WTC11 (cell line): Measurements from ENCODE around the gene WDHD1. TPM values are rescaled to one million over a fixed set of nuclear protein-coding genes. Genes with fewer than 3 reads are reported as not detected.

Experiments used
- ATAC-seq: fragments of 200-7000 bp; cut with Tn5 transposase; 2 replicates; pipeline ENCODE4 v1.10.0; 2021; ENCODE audit warnings: mild to moderate bottlenecking, moderate library complexity
- CTCF ChIA-PET: fragments of 300-600 bp; sonication (Branson Sonifier 250); formaldehyde crosslinking; loops from one replicate; lab custom pipeline; 2021; ENCODE audit warnings: antibody characterized with exemption; lab: Charles Lee
- POLR2A ChIA-PET: fragments of 350-600 bp; sonication (Branson Sonifier 250); formaldehyde crosslinking; loops from one replicate; lab custom pipeline; 2021; ENCODE audit warnings: antibody characterized with exemption; lab: Charles Lee
- DNase-seq: peaks from one replicate; pipeline ENCODE4 v3.0.0; 2021; ENCODE audit warnings: low spot score
- H3K27ac Mint-ChIP-seq: 2 replicates; pipeline ENCODE4 v1.8.0; 2021; ENCODE audit warnings: mixed read lengths
- H3K27me3 Mint-ChIP-seq: 2 replicates; pipeline ENCODE4 v1.8.0; 2021; ENCODE audit warnings: low read depth, mild to moderate bottlenecking, moderate library complexity, mixed read lengths
- H3K36me3 Mint-ChIP-seq: 2 replicates; pipeline ENCODE4 v1.8.0; 2021; ENCODE audit warnings: mixed read lengths
- H3K4me1 Mint-ChIP-seq: 2 replicates; pipeline ENCODE4 v1.8.0; 2022; ENCODE audit warnings: mixed read lengths
- H3K4me3 Mint-ChIP-seq: 2 replicates; pipeline ENCODE4 v1.8.0; 2021; ENCODE audit warnings: mild to moderate bottlenecking, moderate library complexity, mixed read lengths
- H3K9me3 Mint-ChIP-seq: 2 replicates; pipeline ENCODE4 v1.8.0; 2021; ENCODE audit warnings: mixed read lengths
- ELF4 ChIP-seq: sonication (generic); formaldehyde crosslinking; IDR thresholded peaks from 2 replicates; pipeline ENCODE4 v1.8.1; 2022; ENCODE audit warnings: low read depth, mild to moderate bottlenecking, moderate library complexity, missing genetic modification reagents
- FOXP1 ChIP-seq: sonication (generic); formaldehyde crosslinking; IDR thresholded peaks from 2 replicates; pipeline ENCODE4 v1.8.0; 2022; ENCODE audit warnings: missing genetic modification reagents, mild to moderate bottlenecking, moderate library complexity, borderline replicate concordance
- GTF2I ChIP-seq: fragments of 250-450 bp; sonication (Bioruptor Pico); conservative IDR thresholded peaks from 2 replicates; pipeline ENCODE4 v1.4.0; 2021; ENCODE audit warnings: mild to moderate bottlenecking
- JUN ChIP-seq: sonication (generic); formaldehyde crosslinking; IDR thresholded peaks from 2 replicates; pipeline ENCODE4 v1.8.0; 2023; ENCODE audit warnings: mild to moderate bottlenecking, missing genetic modification reagents
- MXD4 ChIP-seq: fragments of 250-450 bp; sonication (Bioruptor Pico); IDR thresholded peaks from 2 replicates; pipeline ENCODE4 v1.8.0; 2021; ENCODE audit warnings: mild to moderate bottlenecking, moderate library complexity, borderline replicate concordance
- MYBL2 ChIP-seq: sonication (generic); formaldehyde crosslinking; IDR thresholded peaks from 2 replicates; pipeline ENCODE4 v1.8.1; 2023; ENCODE audit warnings: mild to moderate bottlenecking, moderate library complexity, missing genetic modification reagents
- NFYB ChIP-seq: sonication (generic); formaldehyde crosslinking; conservative IDR thresholded peaks from 2 replicates; pipeline ENCODE4 v1.8.0; 2022; ENCODE audit warnings: low read depth, missing genetic modification reagents
- RELA ChIP-seq: sonication (generic); formaldehyde crosslinking; IDR thresholded peaks from 2 replicates; pipeline ENCODE4 v1.8.1; 2022; ENCODE audit warnings: missing genetic modification reagents, mild to moderate bottlenecking, borderline replicate concordance
- SMAD3 ChIP-seq: sonication (generic); formaldehyde crosslinking; IDR thresholded peaks from 2 replicates; pipeline ENCODE4 v1.8.0; 2022; ENCODE audit warnings: missing genetic modification reagents, mild to moderate bottlenecking, borderline replicate concordance
- SOX15 ChIP-seq: fragments of 250-450 bp; sonication (Bioruptor Pico); IDR thresholded peaks from 2 replicates; pipeline ENCODE4 v1.9.0; 2021; ENCODE audit warnings: mild to moderate bottlenecking
- TCF7 ChIP-seq: sonication (generic); formaldehyde crosslinking; IDR thresholded peaks from 2 replicates; pipeline ENCODE4 v1.8.0; 2022; ENCODE audit warnings: mild to moderate bottlenecking, low read depth, missing genetic modification reagents, moderate library complexity
- ZNF263 ChIP-seq: sonication (generic); formaldehyde crosslinking; IDR thresholded peaks from 2 replicates; pipeline ENCODE4 v1.8.1; 2022; ENCODE audit warnings: low read depth, mild to moderate bottlenecking, moderate library complexity, missing genetic modification reagents
- ZNF416 ChIP-seq: fragments of 250-450 bp; sonication (Bioruptor Pico); IDR thresholded peaks from 2 replicates; pipeline ENCODE4 v1.9.0; 2021; ENCODE audit warnings: mild to moderate bottlenecking, inconsistent platforms
- total RNA-seq: library from RNA; stranded (reverse); gene quantifications from 3 replicates; pipeline ENCODE4 v1.2.3, GENCODE V29; 2021
- TF ChIP-seq, protein P1 (sequence below): sonication (generic); formaldehyde crosslinking; IDR thresholded peaks from 2 replicates; pipeline ENCODE4 v1.8.0; 2022; ENCODE audit warnings: mild to moderate bottlenecking, missing genetic modification reagents
- TF ChIP-seq, protein P2 (sequence below): sonication (generic); formaldehyde crosslinking; IDR thresholded peaks from 2 replicates; pipeline ENCODE4 v1.8.0; 2023; ENCODE audit warnings: missing genetic modification reagents, mild to moderate bottlenecking, borderline replicate concordance
- TF ChIP-seq, protein P3 (sequence below): sonication (generic); formaldehyde crosslinking; IDR thresholded peaks from 2 replicates; pipeline ENCODE4 v1.8.1; 2022; ENCODE audit warnings: mild to moderate bottlenecking, missing genetic modification reagents, moderate library complexity, borderline replicate concordance
- TF ChIP-seq, protein P4 (sequence below): sonication (generic); formaldehyde crosslinking; IDR thresholded peaks from 2 replicates; pipeline ENCODE4 v1.8.0; 2023; ENCODE audit warnings: mild to moderate bottlenecking, missing genetic modification reagents
- TF ChIP-seq, protein P5 (sequence below): fragments of 250-450 bp; sonication (Bioruptor Pico); IDR thresholded peaks from 2 replicates; pipeline ENCODE4 v1.8.0; 2021; ENCODE audit warnings: mild to moderate bottlenecking
- TF ChIP-seq, protein P6 (sequence below): fragments of 250-450 bp; sonication (Bioruptor Pico); IDR thresholded peaks from 2 replicates; pipeline ENCODE4 v1.9.0; 2021; ENCODE audit warnings: mild to moderate bottlenecking
- TF ChIP-seq, protein P7 (sequence below): fragments of 250-450 bp; sonication (Bioruptor Pico); IDR thresholded peaks from 2 replicates; pipeline ENCODE4 v1.9.0; 2021; ENCODE audit warnings: moderate library complexity, mild to moderate bottlenecking, inconsistent platforms, borderline replicate concordance

The WDHD1 gene
- total RNA-seq, 1 experiment from 2014 or later: 76.1 TPM

DNA sequence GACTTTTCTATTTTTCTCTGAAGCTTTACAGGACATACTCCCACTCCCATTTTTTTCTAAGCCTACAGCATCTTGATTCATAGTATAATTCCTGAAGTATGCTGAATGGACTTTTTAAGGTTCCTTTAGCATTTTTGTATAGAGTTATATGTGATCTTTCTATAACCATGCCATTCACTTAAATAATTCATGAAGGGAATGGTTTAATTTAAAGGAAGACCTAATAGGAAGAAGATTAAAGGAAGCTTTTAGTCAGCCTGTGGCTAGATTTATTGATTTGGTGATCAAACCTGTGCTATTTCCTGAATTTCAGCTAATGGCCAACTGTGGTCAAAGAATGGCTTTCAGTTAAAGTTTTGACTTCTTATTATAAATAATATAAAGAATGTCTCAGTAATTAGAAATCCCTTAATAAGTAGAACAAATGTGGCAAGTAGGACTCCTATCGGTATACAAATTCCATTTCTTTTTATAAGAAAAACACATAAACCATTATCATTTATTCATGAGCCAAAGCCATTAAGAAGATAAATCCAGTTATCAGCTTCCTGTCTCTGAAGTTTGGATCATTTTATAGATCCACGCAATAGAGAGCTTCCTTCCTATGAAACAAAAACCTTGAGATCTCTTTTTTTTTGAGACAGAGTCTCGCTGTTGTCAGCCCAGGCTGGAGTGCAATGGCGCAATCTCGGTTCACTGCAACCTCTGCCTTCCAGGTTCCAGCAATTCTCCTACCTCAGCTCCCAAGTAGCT lies 20.6 kb upstream of the WDHD1 start:
- ChIA-PET POLR2A (interaction anchor here (1.1 kb wide), 1 partner anchor 21 kb away, joined by 3 read pairs; the partner anchor contains the start of genes SOCS4 and WDHD1), CTCF (interaction anchor here (0.9 to 1.7 kb wide), 2 partner anchors 42 to 90 kb away, joined by 3 to 4 read pairs; no protein-coding TSS in a partner anchor)
- Mint-ChIP-seq H3K4me3 (no peak overlapping the region), H3K4me1 (peaks cover 8% of the 10 kb centered on the region), H3K27me3 (peaks cover 15% of the 10 kb centered on the region), H3K27ac (no peak overlapping the region), H3K36me3 (peaks cover 16% of the 10 kb centered on the region), H3K9me3 (no peaks in the 10 kb centered on the region)
- no peak for TF ChIP-seq MXD4 (CRISPR knock-in tag)
- no peak for TF ChIP-seq SMAD3
- TF ChIP-seq TCF7 (CRISPR knock-in tag): no peak
- no peak for TF ChIP-seq ZNF263 (CRISPR knock-in tag)
- no peak for TF ChIP-seq FOXP1
- TF ChIP-seq, protein P1, sequence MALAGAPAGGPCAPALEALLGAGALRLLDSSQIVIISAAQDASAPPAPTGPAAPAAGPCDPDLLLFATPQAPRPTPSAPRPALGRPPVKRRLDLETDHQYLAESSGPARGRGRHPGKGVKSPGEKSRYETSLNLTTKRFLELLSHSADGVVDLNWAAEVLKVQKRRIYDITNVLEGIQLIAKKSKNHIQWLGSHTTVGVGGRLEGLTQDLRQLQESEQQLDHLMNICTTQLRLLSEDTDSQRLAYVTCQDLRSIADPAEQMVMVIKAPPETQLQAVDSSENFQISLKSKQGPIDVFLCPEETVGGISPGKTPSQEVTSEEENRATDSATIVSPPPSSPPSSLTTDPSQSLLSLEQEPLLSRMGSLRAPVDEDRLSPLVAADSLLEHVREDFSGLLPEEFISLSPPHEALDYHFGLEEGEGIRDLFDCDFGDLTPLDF (CRISPR knock-in tag): no peak
- ATAC-seq: no peak
- no peak for DNase-seq

DNA sequence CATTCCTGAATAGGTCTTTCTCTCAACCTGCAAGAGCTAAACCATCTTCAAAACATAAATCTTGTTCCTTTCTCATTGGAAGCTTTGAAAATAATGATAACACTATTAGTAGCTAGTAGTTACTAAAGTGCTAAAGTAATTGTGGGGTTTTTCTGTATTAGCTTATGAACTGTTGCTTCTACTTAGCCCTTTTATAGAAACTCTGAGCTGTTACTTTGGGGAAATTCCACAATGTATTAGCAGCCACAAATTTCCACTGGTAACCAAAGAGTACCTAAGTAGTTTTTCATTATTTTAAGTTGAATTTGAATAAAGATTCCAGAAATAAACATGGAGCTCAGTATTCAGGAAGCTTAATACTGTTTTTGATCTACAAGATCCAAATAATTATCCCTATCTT lies 18.2 kb upstream of the WDHD1 start:
- no peak for DNase-seq
- ATAC-seq: no peak
- peaks cover 39% of the 10 kb centered on the region for H3K27me3 Mint-ChIP-seq
- ChIA-PET POLR2A (no interaction called here), CTCF (no interaction called here)
- H3K27ac Mint-ChIP-seq: no peak overlapping the region
- H3K4me1 Mint-ChIP-seq: peaks cover 5% of the 10 kb centered on the region
- no peak overlapping the region for H3K4me3 Mint-ChIP-seq
- H3K36me3 Mint-ChIP-seq: peaks cover 21% of the 10 kb centered on the region
- H3K9me3 Mint-ChIP-seq: no peaks in the 10 kb centered on the region
- TF ChIP-seq, protein P1 (CRISPR knock-in tag): no peak
- TF ChIP-seq ZNF416 (CRISPR knock-in tag) (no peak), JUN (no peak), MYBL2 (no peak), ELF4 (CRISPR knock-in tag) (no peak), NFYB (CRISPR knock-in tag) (no peak), SOX15 (no peak), RELA (CRISPR knock-in tag) (no peak), GTF2I (CRISPR knock-in tag) (no peak)
- TF ChIP-seq, protein P2, sequence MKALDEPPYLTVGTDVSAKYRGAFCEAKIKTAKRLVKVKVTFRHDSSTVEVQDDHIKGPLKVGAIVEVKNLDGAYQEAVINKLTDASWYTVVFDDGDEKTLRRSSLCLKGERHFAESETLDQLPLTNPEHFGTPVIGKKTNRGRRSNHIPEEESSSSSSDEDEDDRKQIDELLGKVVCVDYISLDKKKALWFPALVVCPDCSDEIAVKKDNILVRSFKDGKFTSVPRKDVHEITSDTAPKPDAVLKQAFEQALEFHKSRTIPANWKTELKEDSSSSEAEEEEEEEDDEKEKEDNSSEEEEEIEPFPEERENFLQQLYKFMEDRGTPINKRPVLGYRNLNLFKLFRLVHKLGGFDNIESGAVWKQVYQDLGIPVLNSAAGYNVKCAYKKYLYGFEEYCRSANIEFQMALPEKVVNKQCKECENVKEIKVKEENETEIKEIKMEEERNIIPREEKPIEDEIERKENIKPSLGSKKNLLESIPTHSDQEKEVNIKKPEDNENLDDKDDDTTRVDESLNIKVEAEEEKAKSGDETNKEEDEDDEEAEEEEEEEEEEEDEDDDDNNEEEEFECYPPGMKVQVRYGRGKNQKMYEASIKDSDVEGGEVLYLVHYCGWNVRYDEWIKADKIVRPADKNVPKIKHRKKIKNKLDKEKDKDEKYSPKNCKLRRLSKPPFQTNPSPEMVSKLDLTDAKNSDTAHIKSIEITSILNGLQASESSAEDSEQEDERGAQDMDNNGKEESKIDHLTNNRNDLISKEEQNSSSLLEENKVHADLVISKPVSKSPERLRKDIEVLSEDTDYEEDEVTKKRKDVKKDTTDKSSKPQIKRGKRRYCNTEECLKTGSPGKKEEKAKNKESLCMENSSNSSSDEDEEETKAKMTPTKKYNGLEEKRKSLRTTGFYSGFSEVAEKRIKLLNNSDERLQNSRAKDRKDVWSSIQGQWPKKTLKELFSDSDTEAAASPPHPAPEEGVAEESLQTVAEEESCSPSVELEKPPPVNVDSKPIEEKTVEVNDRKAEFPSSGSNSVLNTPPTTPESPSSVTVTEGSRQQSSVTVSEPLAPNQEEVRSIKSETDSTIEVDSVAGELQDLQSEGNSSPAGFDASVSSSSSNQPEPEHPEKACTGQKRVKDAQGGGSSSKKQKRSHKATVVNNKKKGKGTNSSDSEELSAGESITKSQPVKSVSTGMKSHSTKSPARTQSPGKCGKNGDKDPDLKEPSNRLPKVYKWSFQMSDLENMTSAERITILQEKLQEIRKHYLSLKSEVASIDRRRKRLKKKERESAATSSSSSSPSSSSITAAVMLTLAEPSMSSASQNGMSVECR: no peak
- TF ChIP-seq, protein P3, sequence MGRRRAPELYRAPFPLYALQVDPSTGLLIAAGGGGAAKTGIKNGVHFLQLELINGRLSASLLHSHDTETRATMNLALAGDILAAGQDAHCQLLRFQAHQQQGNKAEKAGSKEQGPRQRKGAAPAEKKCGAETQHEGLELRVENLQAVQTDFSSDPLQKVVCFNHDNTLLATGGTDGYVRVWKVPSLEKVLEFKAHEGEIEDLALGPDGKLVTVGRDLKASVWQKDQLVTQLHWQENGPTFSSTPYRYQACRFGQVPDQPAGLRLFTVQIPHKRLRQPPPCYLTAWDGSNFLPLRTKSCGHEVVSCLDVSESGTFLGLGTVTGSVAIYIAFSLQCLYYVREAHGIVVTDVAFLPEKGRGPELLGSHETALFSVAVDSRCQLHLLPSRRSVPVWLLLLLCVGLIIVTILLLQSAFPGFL: no peak
- TF ChIP-seq, protein P4, sequence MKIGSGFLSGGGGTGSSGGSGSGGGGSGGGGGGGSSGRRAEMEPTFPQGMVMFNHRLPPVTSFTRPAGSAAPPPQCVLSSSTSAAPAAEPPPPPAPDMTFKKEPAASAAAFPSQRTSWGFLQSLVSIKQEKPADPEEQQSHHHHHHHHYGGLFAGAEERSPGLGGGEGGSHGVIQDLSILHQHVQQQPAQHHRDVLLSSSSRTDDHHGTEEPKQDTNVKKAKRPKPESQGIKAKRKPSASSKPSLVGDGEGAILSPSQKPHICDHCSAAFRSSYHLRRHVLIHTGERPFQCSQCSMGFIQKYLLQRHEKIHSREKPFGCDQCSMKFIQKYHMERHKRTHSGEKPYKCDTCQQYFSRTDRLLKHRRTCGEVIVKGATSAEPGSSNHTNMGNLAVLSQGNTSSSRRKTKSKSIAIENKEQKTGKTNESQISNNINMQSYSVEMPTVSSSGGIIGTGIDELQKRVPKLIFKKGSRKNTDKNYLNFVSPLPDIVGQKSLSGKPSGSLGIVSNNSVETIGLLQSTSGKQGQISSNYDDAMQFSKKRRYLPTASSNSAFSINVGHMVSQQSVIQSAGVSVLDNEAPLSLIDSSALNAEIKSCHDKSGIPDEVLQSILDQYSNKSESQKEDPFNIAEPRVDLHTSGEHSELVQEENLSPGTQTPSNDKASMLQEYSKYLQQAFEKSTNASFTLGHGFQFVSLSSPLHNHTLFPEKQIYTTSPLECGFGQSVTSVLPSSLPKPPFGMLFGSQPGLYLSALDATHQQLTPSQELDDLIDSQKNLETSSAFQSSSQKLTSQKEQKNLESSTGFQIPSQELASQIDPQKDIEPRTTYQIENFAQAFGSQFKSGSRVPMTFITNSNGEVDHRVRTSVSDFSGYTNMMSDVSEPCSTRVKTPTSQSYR (CRISPR knock-in tag): no peak
- TF ChIP-seq, protein P5, sequence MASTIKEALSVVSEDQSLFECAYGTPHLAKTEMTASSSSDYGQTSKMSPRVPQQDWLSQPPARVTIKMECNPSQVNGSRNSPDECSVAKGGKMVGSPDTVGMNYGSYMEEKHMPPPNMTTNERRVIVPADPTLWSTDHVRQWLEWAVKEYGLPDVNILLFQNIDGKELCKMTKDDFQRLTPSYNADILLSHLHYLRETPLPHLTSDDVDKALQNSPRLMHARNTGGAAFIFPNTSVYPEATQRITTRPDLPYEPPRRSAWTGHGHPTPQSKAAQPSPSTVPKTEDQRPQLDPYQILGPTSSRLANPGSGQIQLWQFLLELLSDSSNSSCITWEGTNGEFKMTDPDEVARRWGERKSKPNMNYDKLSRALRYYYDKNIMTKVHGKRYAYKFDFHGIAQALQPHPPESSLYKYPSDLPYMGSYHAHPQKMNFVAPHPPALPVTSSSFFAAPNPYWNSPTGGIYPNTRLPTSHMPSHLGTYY: no peak
- TF ChIP-seq, protein P6, sequence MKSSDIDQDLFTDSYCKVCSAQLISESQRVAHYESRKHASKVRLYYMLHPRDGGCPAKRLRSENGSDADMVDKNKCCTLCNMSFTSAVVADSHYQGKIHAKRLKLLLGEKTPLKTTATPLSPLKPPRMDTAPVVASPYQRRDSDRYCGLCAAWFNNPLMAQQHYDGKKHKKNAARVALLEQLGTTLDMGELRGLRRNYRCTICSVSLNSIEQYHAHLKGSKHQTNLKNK (CRISPR knock-in tag): no peak
- TF ChIP-seq, protein P7, sequence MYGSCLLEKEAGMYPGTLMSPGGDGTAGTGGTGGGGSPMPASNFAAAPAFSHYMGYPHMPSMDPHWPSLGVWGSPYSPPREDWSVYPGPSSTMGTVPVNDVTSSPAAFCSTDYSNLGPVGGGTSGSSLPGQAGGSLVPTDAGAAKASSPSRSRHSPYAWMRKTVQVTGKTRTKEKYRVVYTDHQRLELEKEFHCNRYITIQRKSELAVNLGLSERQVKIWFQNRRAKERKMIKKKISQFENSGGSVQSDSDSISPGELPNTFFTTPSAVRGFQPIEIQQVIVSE (CRISPR knock-in tag): no peak
